Activated naive CD4-positive, alpha-beta T cell treated with anti-CD3 and anti-CD28 coated beads for 36 hours (primary cell): Measurements from ENCODE around the gene ABCC4. TPM values are rescaled to one million over a fixed set of nuclear protein-coding genes. Genes with fewer than 3 reads are reported as not detected.

ENCODE experiments used
- CTCF ChIA-PET: fragments of 350-600 bp; sonication (Branson Sonifier 250); formaldehyde crosslinking; loops from one replicate; lab custom pipeline; 2021; ENCODE audit warnings: antibody characterized with exemption; lab: Charles Lee
- DNase-seq: peaks from one replicate; pipeline ENCODE4 v3.0.0-alpha.2; 2020
- H3K27ac Mint-ChIP-seq: one replicate; pipeline ENCODE4 v1.8.0; 2021; ENCODE audit warnings: mild to moderate bottlenecking, mixed read lengths
- H3K27me3 Mint-ChIP-seq: one replicate; pipeline ENCODE4 v1.8.0; 2021; ENCODE audit warnings: low read depth, mixed read lengths
- H3K36me3 Mint-ChIP-seq: one replicate; pipeline ENCODE4 v1.8.0; 2021; ENCODE audit warnings: low read depth, mixed read lengths
- H3K4me1 Mint-ChIP-seq: one replicate; pipeline ENCODE4 v1.8.0; 2021; ENCODE audit warnings: low read depth, mixed read lengths
- H3K4me3 Mint-ChIP-seq: one replicate; pipeline ENCODE4 v1.8.0; 2021; ENCODE audit warnings: mild to moderate bottlenecking, moderate library complexity, mixed read lengths
- H3K9me3 Mint-ChIP-seq: one replicate; pipeline ENCODE4 v1.8.0; 2021; ENCODE audit warnings: mixed read lengths
- intact Hi-C: fragments of 100-400 bp; cut with micrococcal nuclease; formaldehyde crosslinking; loops from one replicate; pipeline ENCODE4 v1.15.1; 2023
- total RNA-seq, 2 experiments: library from RNA; stranded (reverse); gene quantifications; one replicate each; pipeline ENCODE4 v1.2.3, GENCODE V29; 2021

The ABCC4 gene
- total RNA-seq, 2 experiments from 2014 or later = 8.0 to 8.1 TPM

GRCh38 chr13:95035311-95036109, 265.7 kb downstream of the ABCC4 start:
- intact Hi-C loops = no loop called here
- H3K27ac Mint-ChIP-seq = no peak overlapping the region
- H3K4me3 Mint-ChIP-seq = no peak overlapping the region
- no peak for DNase-seq
- no peaks in the 10 kb centered on the region for H3K9me3 Mint-ChIP-seq
- peaks cover 8% of the 10 kb centered on the region for H3K4me1 Mint-ChIP-seq
- peaks cover 36% of the 10 kb centered on the region for H3K36me3 Mint-ChIP-seq
- CTCF ChIA-PET = no interaction called here
- no peaks in the 10 kb centered on the region for H3K27me3 Mint-ChIP-seq

GRCh38 chr13:95033890-95034289, 267.4 kb downstream of the ABCC4 start:
- intact Hi-C loops = no loop called here
- DNase-seq = no peak
- CTCF ChIA-PET = no interaction called here
- Mint-ChIP-seq H3K36me3 (peaks cover 27% of the 10 kb centered on the region), H3K4me3 (no peak overlapping the region), H3K4me1 (peaks cover 8% of the 10 kb centered on the region), H3K27me3 (no peaks in the 10 kb centered on the region), H3K27ac (no peak overlapping the region), H3K9me3 (no peaks in the 10 kb centered on the region)

- CTCF ChIA-PET = no interaction called here
- Mint-ChIP-seq H3K4me1 (peaks cover 8% of the 10 kb centered on the region), H3K36me3 (peaks cover 29% of the 10 kb centered on the region), H3K4me3 (no peak overlapping the region), H3K27ac (no peak overlapping the region), H3K27me3 (no peaks in the 10 kb centered on the region), H3K9me3 (no peaks in the 10 kb centered on the region)
- no peak for DNase-seq
- intact Hi-C loops = no loop called here
These were observed 269.1 kb downstream of the ABCC4 start for GRCh38 chr13:95032121-95032520.

- CTCF ChIA-PET = interaction anchor here (0.5 kb wide), 1 partner anchor 350 kb away, joined by 4 read pairs; no protein-coding TSS in a partner anchor
- peaks cover 8% of the 10 kb centered on the region for H3K4me1 Mint-ChIP-seq
- H3K4me3 Mint-ChIP-seq = no peak overlapping the region
- no peak for DNase-seq
- H3K9me3 Mint-ChIP-seq = no peaks in the 10 kb centered on the region
- no peaks in the 10 kb centered on the region for H3K27me3 Mint-ChIP-seq
- H3K36me3 Mint-ChIP-seq = peaks cover 29% of the 10 kb centered on the region
- intact Hi-C loops = no loop called here
- H3K27ac Mint-ChIP-seq = no peak overlapping the region
These were observed 270.4 kb downstream of the ABCC4 start for GRCh38 chr13:95030821-95031343.

GRCh38 chr13:95027638-95028037, 273.6 kb downstream of the ABCC4 start:
- DNase-seq = no peak
- peaks cover 28% of the 10 kb centered on the region for H3K36me3 Mint-ChIP-seq
- CTCF ChIA-PET = no interaction called here
- intact Hi-C loops = no loop called here
- H3K27me3 Mint-ChIP-seq = no peaks in the 10 kb centered on the region
- H3K9me3 Mint-ChIP-seq = no peaks in the 10 kb centered on the region
- no peak overlapping the region for H3K27ac Mint-ChIP-seq
- H3K4me1 Mint-ChIP-seq = no peaks in the 10 kb centered on the region
- H3K4me3 Mint-ChIP-seq = no peak overlapping the region

GRCh38 chr13:95025116-95025515, 276.1 kb downstream of the ABCC4 start:
- no peaks in the 10 kb centered on the region for H3K27me3 Mint-ChIP-seq
- H3K27ac Mint-ChIP-seq = no peak overlapping the region
- peaks cover 36% of the 10 kb centered on the region for H3K36me3 Mint-ChIP-seq
- no peaks in the 10 kb centered on the region for H3K4me1 Mint-ChIP-seq
- H3K9me3 Mint-ChIP-seq = no peaks in the 10 kb centered on the region
- no peak for DNase-seq
- no peak overlapping the region for H3K4me3 Mint-ChIP-seq
- CTCF ChIA-PET = no interaction called here
- intact Hi-C loops = no loop called here

DNA sequence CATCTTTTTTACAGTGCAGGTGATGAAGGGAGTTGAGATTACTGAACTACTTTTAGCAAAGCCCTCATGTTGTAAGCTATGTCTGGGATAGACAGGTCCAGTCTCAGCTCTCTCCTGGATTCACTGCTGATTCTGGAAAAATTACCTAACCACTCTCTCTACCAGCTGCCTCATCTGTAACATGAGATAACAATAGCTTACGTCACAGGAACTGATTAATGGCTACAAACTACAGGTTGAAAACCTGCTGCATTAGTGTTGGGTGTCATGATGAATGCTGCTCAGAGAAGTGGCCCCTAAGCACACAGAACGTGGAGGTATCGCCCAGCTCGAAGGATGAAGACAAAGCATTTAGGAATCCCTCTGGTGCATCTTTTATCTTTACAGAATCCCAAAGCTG, 277.8 kb downstream of the ABCC4 start:
- H3K36me3 Mint-ChIP-seq = peaks cover 39% of the 10 kb centered on the region
- no peaks in the 10 kb centered on the region for H3K27me3 Mint-ChIP-seq
- no peak for DNase-seq
- no peaks in the 10 kb centered on the region for H3K4me1 Mint-ChIP-seq
- no peak overlapping the region for H3K27ac Mint-ChIP-seq
- no peaks in the 10 kb centered on the region for H3K9me3 Mint-ChIP-seq
- H3K4me3 Mint-ChIP-seq = no peak overlapping the region
- intact Hi-C loops = no loop called here
- CTCF ChIA-PET = no interaction called here

GRCh38 chr13:95020298-95020987, 280.8 kb downstream of the ABCC4 start:
- Mint-ChIP-seq H3K27me3 (no peaks in the 10 kb centered on the region), H3K4me1 (no peaks in the 10 kb centered on the region), H3K36me3 (peaks cover 28% of the 10 kb centered on the region), H3K27ac (no peak overlapping the region), H3K4me3 (no peak overlapping the region), H3K9me3 (no peaks in the 10 kb centered on the region)
- CTCF ChIA-PET = no interaction called here
- intact Hi-C loops = no loop called here
- no peak for DNase-seq

- Mint-ChIP-seq H3K4me1 (no peaks in the 10 kb centered on the region), H3K36me3 (peaks cover 28% of the 10 kb centered on the region), H3K9me3 (no peaks in the 10 kb centered on the region), H3K4me3 (no peak overlapping the region), H3K27ac (no peak overlapping the region), H3K27me3 (no peaks in the 10 kb centered on the region)
- CTCF ChIA-PET = no interaction called here
- intact Hi-C loops = no loop called here
- DNase-seq = no peak
These were observed 281.4 kb downstream of the ABCC4 start for GRCh38 chr13:95019886-95020285.

- DNase-seq = no peak
- Mint-ChIP-seq H3K4me3 (no peak overlapping the region), H3K27me3 (peaks cover 9% of the 10 kb centered on the region), H3K36me3 (peaks cover 1% of the 10 kb centered on the region), H3K9me3 (no peaks in the 10 kb centered on the region), H3K27ac (no peak overlapping the region), H3K4me1 (peaks cover 2% of the 10 kb centered on the region)
- CTCF ChIA-PET = no interaction called here
- intact Hi-C loops = no loop called here
These were observed 293.9 kb downstream of the ABCC4 start for GRCh38 chr13:95007322-95007721.

DNA sequence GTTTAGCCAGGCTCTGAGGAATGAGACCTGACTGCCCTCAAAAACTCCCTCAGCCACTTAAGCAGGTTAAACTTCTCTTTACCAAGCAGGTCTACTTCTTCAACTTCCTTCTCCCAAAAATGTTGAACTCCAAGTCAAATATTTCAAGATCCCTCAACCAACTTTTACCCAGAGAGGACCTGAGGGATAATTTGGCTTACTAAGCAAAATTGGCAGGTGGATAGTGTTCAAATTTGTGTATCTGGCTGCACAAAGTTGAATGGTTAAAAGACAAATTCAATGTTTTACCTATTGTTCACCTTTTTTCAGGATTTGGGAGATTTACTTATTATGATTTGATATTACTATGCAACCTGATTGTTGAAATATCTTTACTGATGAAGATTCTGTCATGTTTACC, 296.0 kb downstream of the ABCC4 start:
- intact Hi-C loops = no loop called here
- H3K36me3 Mint-ChIP-seq = peaks cover 1% of the 10 kb centered on the region
- H3K27me3 Mint-ChIP-seq = peaks cover 21% of the 10 kb centered on the region
- no peak overlapping the region for H3K27ac Mint-ChIP-seq
- CTCF ChIA-PET = no interaction called here
- DNase-seq = no peak
- no peak overlapping the region for H3K4me3 Mint-ChIP-seq
- peaks cover 4% of the 10 kb centered on the region for H3K4me1 Mint-ChIP-seq
- no peaks in the 10 kb centered on the region for H3K9me3 Mint-ChIP-seq

- DNase-seq = no peak
- CTCF ChIA-PET = interaction anchor here (0.6 kb wide), 1 partner anchor 613 kb away, joined by 3 read pairs; no protein-coding TSS in a partner anchor
- H3K9me3 Mint-ChIP-seq = no peaks in the 10 kb centered on the region
- H3K27ac Mint-ChIP-seq = no peak overlapping the region
- H3K36me3 Mint-ChIP-seq = peaks cover 1% of the 10 kb centered on the region
- H3K4me3 Mint-ChIP-seq = no peak overlapping the region
- peaks cover 4% of the 10 kb centered on the region for H3K4me1 Mint-ChIP-seq
- peaks cover 23% of the 10 kb centered on the region for H3K27me3 Mint-ChIP-seq
- intact Hi-C loops = no loop called here
These were observed 298.0 kb downstream of the ABCC4 start for GRCh38 chr13:95003019-95003813.
